GM12801 (cell line): ENCODE measurements around the gene GABBR2.

ENCODE experiments used
- TF ChIP-seq, protein P1 (sequence below): IDR thresholded peaks from one replicate; pipeline ENCODE4 v1.5.1; 2011; ENCODE audit warnings: control low read depth; ENCODE audit not compliant: insufficient read length; ENCODE audit errors: extremely low read depth

GABBR2 gene

GRCh38 chr9:98432134-98432533 is 276.6 kb downstream of the GABBR2 start:
- TF ChIP-seq, protein P1, sequence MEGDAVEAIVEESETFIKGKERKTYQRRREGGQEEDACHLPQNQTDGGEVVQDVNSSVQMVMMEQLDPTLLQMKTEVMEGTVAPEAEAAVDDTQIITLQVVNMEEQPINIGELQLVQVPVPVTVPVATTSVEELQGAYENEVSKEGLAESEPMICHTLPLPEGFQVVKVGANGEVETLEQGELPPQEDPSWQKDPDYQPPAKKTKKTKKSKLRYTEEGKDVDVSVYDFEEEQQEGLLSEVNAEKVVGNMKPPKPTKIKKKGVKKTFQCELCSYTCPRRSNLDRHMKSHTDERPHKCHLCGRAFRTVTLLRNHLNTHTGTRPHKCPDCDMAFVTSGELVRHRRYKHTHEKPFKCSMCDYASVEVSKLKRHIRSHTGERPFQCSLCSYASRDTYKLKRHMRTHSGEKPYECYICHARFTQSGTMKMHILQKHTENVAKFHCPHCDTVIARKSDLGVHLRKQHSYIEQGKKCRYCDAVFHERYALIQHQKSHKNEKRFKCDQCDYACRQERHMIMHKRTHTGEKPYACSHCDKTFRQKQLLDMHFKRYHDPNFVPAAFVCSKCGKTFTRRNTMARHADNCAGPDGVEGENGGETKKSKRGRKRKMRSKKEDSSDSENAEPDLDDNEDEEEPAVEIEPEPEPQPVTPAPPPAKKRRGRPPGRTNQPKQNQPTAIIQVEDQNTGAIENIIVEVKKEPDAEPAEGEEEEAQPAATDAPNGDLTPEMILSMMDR, result no peak

GRCh38 chr9:98430535-98431292 is 278.0 kb downstream of the GABBR2 start:
- TF ChIP-seq, protein P1, result no peak

- TF ChIP-seq, protein P1, result no peak
These were observed 279.1 kb downstream of the GABBR2 start for GRCh38 chr9:98429613-98430012.

DNA sequence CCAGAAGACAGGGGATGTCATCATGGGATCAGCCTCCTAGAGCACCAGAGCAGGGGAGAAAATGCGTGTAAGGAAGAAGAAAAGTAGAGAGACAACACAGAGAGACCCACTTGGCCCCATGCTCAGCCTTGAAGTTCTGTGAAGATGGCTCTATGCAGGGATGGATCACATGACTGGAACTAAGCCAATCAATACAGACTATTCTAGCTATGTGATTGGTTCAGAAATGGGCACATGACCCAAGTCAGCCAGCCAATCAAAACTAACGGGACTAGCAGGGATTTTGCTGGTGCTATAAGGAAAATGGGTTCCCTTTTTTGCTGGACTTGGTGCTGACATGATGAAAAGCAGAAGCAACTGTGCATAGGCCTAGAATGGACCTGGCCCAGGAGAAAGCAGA is 280.3 kb downstream of the GABBR2 start:
- TF ChIP-seq, protein P1, result no peak

GRCh38 chr9:98427491-98427890 is 281.2 kb downstream of the GABBR2 start:
- TF ChIP-seq, protein P1, result no peak

DNA sequence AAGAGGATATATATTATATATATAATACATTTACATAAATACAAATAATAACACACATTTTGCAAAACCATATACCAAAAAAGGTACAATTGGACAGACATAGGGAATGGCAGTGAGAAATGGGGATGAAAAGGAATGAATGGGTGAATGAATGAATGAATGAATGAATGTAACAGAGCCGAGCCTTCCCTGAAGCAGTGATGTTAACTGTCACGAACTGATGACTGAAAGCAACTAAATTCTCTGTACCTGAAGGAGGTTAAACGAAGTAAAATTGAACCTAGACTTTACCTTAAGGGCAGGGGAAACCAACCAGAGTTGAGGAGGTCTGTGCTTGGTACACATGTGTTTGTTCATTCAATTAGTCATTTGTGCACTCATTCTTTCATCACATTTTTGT is 283.7 kb downstream of the GABBR2 start:
- TF ChIP-seq, protein P1, result no peak

- TF ChIP-seq, protein P1, result no peak
These were observed 289.5 kb downstream of the GABBR2 start for GRCh38 chr9:98419260-98419603.
